Parathyroid adenoma (tissue), 2 donors: ENCODE results near the gene NFIC.

ENCODE experiments used
- H2AFZ ChIP-seq: fragments of 300-600 bp; sonication (generic); one replicate; pipeline ENCODE4 v1.7.0; 2017; ENCODE audit warnings: antibody characterized with exemption, mild to moderate bottlenecking
- H3K27ac ChIP-seq: fragments of 300-600 bp; sonication (generic); one replicate; pipeline ENCODE4 v1.7.0; 2017
- H3K27me3 ChIP-seq: fragments of 300-600 bp; sonication (generic); one replicate; pipeline ENCODE4 v1.7.0; 2017; ENCODE audit warnings: low read length; ENCODE audit not compliant: control insufficient read depth, insufficient read depth
- H3K36me3 ChIP-seq: fragments of 300-600 bp; sonication (generic); one replicate; pipeline ENCODE4 v1.7.0; 2017; ENCODE audit warnings: low read length; ENCODE audit not compliant: control insufficient read depth, insufficient read depth
- H3K4me1 ChIP-seq: fragments of 300-600 bp; sonication (generic); one replicate; pipeline ENCODE4 v1.7.0; 2017; ENCODE audit warnings: control low read depth
- H3K4me2 ChIP-seq: fragments of 300-600 bp; sonication (generic); one replicate; pipeline ENCODE4 v1.7.0; 2017; ENCODE audit warnings: low read length
- H3K4me3 ChIP-seq: fragments of 300-600 bp; sonication (generic); one replicate; pipeline ENCODE4 v1.7.0; 2017; ENCODE audit warnings: low read depth, low read length
- H3K79me2 ChIP-seq: fragments of 300-600 bp; sonication (generic); one replicate; pipeline ENCODE4 v1.7.0; 2017; ENCODE audit warnings: control low read depth
- H3K9ac ChIP-seq: fragments of 300-600 bp; sonication (generic); one replicate; pipeline ENCODE4 v1.7.0; 2017; ENCODE audit warnings: mild to moderate bottlenecking
- H3K9me3 ChIP-seq: fragments of 300-600 bp; sonication (generic); one replicate; pipeline ENCODE4 v1.7.0; 2017; ENCODE audit warnings: low read length; ENCODE audit not compliant: control insufficient read depth
- CTCF ChIP-seq: fragments of 300-600 bp; sonication (generic); IDR thresholded peaks from one replicate; pipeline ENCODE4 v1.7.0; 2017; ENCODE audit warnings: antibody characterized with exemption, mild to moderate bottlenecking
- donor health status: primary hyperparathyroidism.

Gene NFIC

GRCh38 chr19:3369337-3370213 lies 3.2 kb downstream of the NFIC start:
- Histone ChIP-seq H3K27me3 (no peaks in the 10 kb centered on the region), H3K9me3 (no peaks in the 10 kb centered on the region), H3K4me3 (peak overlapping the region; percentile 82), H2AFZ (peak overlapping the region; percentile 6), H3K4me2 (peak overlapping the region; percentile 99), H3K9ac (no peak overlapping the region), H3K79me2 (peaks cover 48% of the 10 kb centered on the region), H3K36me3 (no peaks in the 10 kb centered on the region), H3K27ac (peak overlapping the region; percentile 84), H3K4me1 (peaks cover 46% of the 10 kb centered on the region)
- no peak for TF ChIP-seq CTCF

- Histone ChIP-seq H2AFZ (no peak overlapping the region), H3K9me3 (no peaks in the 10 kb centered on the region), H3K27ac (peak overlapping the region; percentile 84), H3K4me1 (peaks cover 48% of the 10 kb centered on the region), H3K4me2 (peak overlapping the region; percentile 99), H3K4me3 (peak overlapping the region; percentile 82), H3K27me3 (no peaks in the 10 kb centered on the region), H3K36me3 (no peaks in the 10 kb centered on the region), H3K79me2 (peaks cover 52% of the 10 kb centered on the region), H3K9ac (no peak overlapping the region)
- TF ChIP-seq CTCF = peak; percentile 9
Measured at GRCh38 chr19:3370214-3370720, 3.9 kb downstream of the NFIC start.

- peaks cover 59% of the 10 kb centered on the region for H3K79me2 ChIP-seq
- peak overlapping the region; percentile 99 for H3K4me2 ChIP-seq
- no peaks in the 10 kb centered on the region for H3K36me3 ChIP-seq
- no peak for TF ChIP-seq CTCF
- no peak overlapping the region for H3K9ac ChIP-seq
- H3K4me3 ChIP-seq = peak overlapping the region; percentile 28
- no peak overlapping the region for H2AFZ ChIP-seq
- H3K9me3 ChIP-seq = no peaks in the 10 kb centered on the region
- H3K27ac ChIP-seq = peak overlapping the region; percentile 84
- H3K4me1 ChIP-seq = peaks cover 50% of the 10 kb centered on the region
- no peaks in the 10 kb centered on the region for H3K27me3 ChIP-seq
Measured at GRCh38 chr19:3370728-3371591, 4.6 kb downstream of the NFIC start.

GRCh38 chr19:3372413-3372812 lies 6.0 kb downstream of the NFIC start:
- H3K27me3 ChIP-seq = no peaks in the 10 kb centered on the region
- H3K4me1 ChIP-seq = peaks cover 52% of the 10 kb centered on the region
- H3K4me3 ChIP-seq = no peak overlapping the region
- no peak overlapping the region for H3K4me2 ChIP-seq
- peaks cover 66% of the 10 kb centered on the region for H3K79me2 ChIP-seq
- TF ChIP-seq CTCF = no peak
- H3K27ac ChIP-seq = peak overlapping the region; percentile 12
- no peak overlapping the region for H3K9ac ChIP-seq
- H3K36me3 ChIP-seq = no peaks in the 10 kb centered on the region
- no peaks in the 10 kb centered on the region for H3K9me3 ChIP-seq
- no peak overlapping the region for H2AFZ ChIP-seq
